ENCODE data around the gene COL15A1. TPM values are rescaled to one million over a fixed set of nuclear protein-coding genes. Genes with fewer than 3 reads are reported as not detected.

The COL15A1 gene
- total RNA-seq, 1 donor from 2014 or later = 11.8 TPM

- H3K4me3 ChIP-seq (ENCODE audit: low read depth, low read length) = no peak overlapping the region
- DNase-seq (ENCODE audit: low read depth) = no peak
- no peaks in the 10 kb centered on the region for H3K36me3 ChIP-seq (ENCODE audit: control insufficient read depth, insufficient read depth, low read length)
- TF ChIP-seq CTCF (IDR thresholded peaks at IDR 0.05; ENCODE audit: insufficient read depth, low read length, poor library complexity, severe bottlenecking) = no peak
- H3K27me3 ChIP-seq (ENCODE audit: control insufficient read depth, insufficient read depth, low read length) = no peaks in the 10 kb centered on the region
Observed at GRCh38 chr9:99003308-99003707, 59.6 kb downstream of the COL15A1 start.

- no peak for DNase-seq (ENCODE audit: low read depth)
- Histone ChIP-seq H3K4me3 (ENCODE audit: low read depth, low read length) (no peak overlapping the region), H3K27me3 (ENCODE audit: control insufficient read depth, insufficient read depth, low read length) (no peaks in the 10 kb centered on the region), H3K36me3 (ENCODE audit: control insufficient read depth, insufficient read depth, low read length) (no peaks in the 10 kb centered on the region)
- no peak for TF ChIP-seq CTCF (IDR thresholded peaks at IDR 0.05; ENCODE audit: insufficient read depth, low read length, poor library complexity, severe bottlenecking)
Observed at GRCh38 chr9:99004115-99004514, 60.4 kb downstream of the COL15A1 start.

- no peak for TF ChIP-seq CTCF (IDR thresholded peaks at IDR 0.05; ENCODE audit: insufficient read depth, low read length, poor library complexity, severe bottlenecking)
- Histone ChIP-seq H3K36me3 (ENCODE audit: control insufficient read depth, insufficient read depth, low read length) (no peaks in the 10 kb centered on the region), H3K4me3 (ENCODE audit: low read depth, low read length) (no peak overlapping the region), H3K27me3 (ENCODE audit: control insufficient read depth, insufficient read depth, low read length) (no peaks in the 10 kb centered on the region)
- DNase-seq (ENCODE audit: low read depth) = no peak
Observed at GRCh38 chr9:99004717-99005460, 61.2 kb downstream of the COL15A1 start.

- Histone ChIP-seq H3K27me3 (ENCODE audit: control insufficient read depth, insufficient read depth, low read length) (no peaks in the 10 kb centered on the region), H3K36me3 (ENCODE audit: control insufficient read depth, insufficient read depth, low read length) (no peaks in the 10 kb centered on the region), H3K4me3 (ENCODE audit: low read depth, low read length) (no peak overlapping the region)
- TF ChIP-seq CTCF (IDR thresholded peaks at IDR 0.05; ENCODE audit: insufficient read depth, low read length, poor library complexity, severe bottlenecking) = no peak
- DNase-seq (ENCODE audit: low read depth) = no peak
Observed at GRCh38 chr9:99005651-99006050, 61.9 kb downstream of the COL15A1 start.

GRCh38 chr9:99006511-99006910 lies 62.8 kb downstream of the COL15A1 start:
- Histone ChIP-seq H3K27me3 (ENCODE audit: control insufficient read depth, insufficient read depth, low read length) (no peaks in the 10 kb centered on the region), H3K36me3 (ENCODE audit: control insufficient read depth, insufficient read depth, low read length) (no peaks in the 10 kb centered on the region), H3K4me3 (ENCODE audit: low read depth, low read length) (no peak overlapping the region)
- no peak for DNase-seq (ENCODE audit: low read depth)
- TF ChIP-seq CTCF (IDR thresholded peaks at IDR 0.05; ENCODE audit: insufficient read depth, low read length, poor library complexity, severe bottlenecking) = no peak

- Histone ChIP-seq H3K36me3 (ENCODE audit: control insufficient read depth, insufficient read depth, low read length) (no peaks in the 10 kb centered on the region), H3K27me3 (ENCODE audit: control insufficient read depth, insufficient read depth, low read length) (no peaks in the 10 kb centered on the region), H3K4me3 (ENCODE audit: low read depth, low read length) (no peak overlapping the region)
- DNase-seq (ENCODE audit: low read depth) = no peak
- no peak for TF ChIP-seq CTCF (IDR thresholded peaks at IDR 0.05; ENCODE audit: insufficient read depth, low read length, poor library complexity, severe bottlenecking)
Observed at GRCh38 chr9:99006979-99007378, 63.3 kb downstream of the COL15A1 start.
